ENCODE data around the gene BRWD1. TPM values are rescaled to one million over a fixed set of nuclear protein-coding genes. Genes with fewer than 3 reads are reported as not detected.

BRWD1 gene
- total and polyA plus RNA-seq, 2 of the 8 experiments (the other 6 are each of a cell fraction or from before 2014, with no cell fraction given): 9.3 to 45.2 TPM

DNA sequence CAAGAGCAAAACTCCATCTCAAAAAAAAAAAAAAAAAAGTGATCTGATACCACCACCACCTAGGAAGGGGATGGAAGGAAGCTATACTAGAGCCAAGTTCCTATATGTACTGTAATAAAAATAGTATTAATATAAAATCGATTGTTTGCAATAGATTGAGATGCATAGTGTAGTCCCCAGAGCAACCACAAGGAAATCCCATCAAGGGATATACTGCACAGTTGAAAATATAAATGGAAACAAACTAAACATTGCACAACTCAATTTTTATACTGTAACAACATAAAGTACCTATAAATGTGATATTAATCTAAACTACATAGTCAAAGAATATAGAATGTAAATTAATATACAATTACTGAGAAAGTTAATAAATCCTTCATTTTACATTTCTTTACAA is 109.3 kb downstream of the BRWD1 start (continued):
- no peak for TF ChIP-seq CHD2 (IDR thresholded peaks at IDR 0.05; ENCODE audit: low read length)
- no peak for TF ChIP-seq FOSL1 (IDR thresholded peaks at IDR 0.05; ENCODE audit: insufficient read depth, low read depth, low read length)

Measured in H1 (cell line).